Left hindlimb (tissue), 1 donor: ENCODE data around the gene NDC1.
"Not testable (repeated sequence)": the region's sequence is repeated elsewhere in the genome, so short reads cannot be mapped to it uniquely, and the experiment has no call there.

Source experiments
- DNase-seq: peaks from one replicate; pipeline ENCODE4 v3.0.0-alpha.2; 2018

NDC1 gene

DNA sequence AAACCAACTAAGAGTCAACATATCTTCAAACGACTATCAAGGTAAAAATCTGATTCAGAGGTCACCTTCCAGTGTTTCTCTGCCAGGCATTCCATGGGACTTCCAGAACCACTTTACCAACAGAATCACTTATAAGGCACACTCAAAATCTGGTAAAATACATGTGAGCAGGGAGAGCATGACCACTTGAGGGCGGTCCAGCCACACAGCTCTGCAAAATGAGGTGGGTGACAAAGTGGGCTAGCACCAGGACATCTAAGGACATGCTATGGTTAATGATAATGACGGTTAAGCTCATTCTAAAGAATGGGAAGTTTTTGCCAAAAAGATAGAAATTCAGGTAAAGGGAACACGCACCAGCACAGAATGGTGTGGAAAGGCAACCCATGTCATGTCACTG lies 74.6 kb downstream of the NDC1 start:
- no peak for DNase-seq

DNA sequence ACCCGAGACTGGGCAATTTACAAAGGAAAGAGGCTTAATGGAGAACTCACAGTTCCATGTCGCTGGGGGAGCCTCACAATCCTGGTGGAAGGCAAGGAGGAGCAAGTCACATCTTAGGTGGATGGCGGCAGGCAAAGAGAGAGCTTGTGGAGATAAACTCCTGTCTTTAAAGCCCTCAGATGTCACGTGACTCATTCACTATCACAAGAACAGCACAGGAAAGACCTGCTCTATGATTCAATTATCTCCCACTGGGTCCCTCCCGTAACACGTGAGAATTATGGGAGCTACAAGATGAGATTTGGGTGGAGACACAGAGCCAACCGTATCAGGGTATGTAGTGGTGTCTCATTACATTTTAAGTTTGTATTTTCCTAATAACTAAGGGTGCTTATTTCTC lies 77.6 kb downstream of the NDC1 start:
- DNase-seq = not testable (repeated sequence)

DNA sequence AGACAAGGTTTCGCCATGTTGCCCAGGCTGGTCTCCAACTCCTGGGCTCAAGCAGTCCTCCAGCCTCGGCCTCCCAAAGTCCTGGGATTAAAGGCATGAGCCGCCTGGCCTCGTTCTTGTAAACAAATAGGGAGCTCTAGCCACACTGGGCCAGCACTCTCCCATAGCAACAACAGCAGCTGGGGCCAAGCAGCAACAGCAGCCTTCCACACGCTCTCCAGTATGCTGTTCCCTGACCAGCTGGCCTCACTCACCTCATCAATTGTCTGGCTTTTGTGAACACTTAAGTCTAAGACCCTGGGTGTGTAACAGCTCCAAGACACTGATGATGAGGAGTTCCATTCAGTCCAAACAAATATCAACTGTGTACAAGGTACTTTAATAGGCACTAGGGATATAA lies 82.2 kb downstream of the NDC1 start:
- no peak for DNase-seq

DNA sequence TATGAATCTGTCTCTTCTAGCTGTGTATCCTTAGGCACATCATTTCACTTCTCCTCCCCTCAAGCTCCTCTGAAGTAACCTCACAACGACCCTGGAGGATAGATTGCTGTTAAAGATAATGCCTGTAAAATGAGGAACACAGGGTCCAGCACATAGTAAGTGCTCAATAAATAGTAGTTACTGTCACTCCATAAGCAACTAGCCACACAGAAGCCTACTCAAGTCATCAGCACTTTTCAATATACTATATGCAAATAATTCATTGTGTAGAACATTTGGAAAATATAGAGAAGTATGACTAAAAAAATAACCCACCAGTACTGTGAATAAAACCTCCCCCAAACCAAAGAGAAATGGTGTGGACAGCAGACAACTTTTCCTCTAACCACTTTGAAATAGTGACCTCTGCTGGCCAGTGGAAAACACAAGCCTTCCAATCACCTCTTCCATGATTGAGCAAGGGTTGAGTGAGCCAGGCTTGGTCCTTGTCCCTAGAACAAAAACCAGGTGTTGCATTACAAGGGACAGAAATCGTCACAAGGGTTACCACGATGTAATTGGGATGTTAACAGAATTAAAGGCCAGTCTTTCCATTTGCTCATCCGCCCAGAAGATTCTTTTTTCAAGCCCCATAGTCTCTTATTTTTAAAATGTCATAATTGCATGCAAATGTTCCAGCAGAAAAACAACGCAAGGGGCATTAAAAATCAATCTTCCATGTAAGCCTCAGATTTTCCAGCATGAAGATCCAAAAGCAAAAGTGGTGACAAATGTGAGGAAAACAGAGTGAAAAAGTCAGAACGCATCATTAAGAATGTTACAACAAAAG lies 83.4 kb downstream of the NDC1 start:
- DNase-seq = no peak

DNA sequence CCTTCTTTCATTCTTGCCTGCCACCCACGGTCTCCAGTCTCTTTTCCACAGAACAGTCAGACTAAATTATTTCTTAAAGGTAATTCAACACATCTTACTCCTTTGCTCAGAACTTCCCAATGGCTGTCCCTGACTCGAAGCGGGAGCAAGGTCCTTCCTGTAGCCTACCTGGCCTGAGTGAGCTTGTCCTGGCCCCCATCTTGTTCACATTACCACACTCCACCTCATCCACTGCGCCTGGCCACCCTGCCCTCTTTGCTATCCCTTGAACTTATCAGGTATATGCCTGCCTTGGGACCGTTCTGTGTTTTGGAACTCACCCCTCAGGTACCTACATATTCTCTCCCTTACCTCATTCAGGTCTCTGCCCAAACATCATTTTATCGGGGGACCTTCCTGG lies 85.8 kb downstream of the NDC1 start:
- DNase-seq = no peak

DNA sequence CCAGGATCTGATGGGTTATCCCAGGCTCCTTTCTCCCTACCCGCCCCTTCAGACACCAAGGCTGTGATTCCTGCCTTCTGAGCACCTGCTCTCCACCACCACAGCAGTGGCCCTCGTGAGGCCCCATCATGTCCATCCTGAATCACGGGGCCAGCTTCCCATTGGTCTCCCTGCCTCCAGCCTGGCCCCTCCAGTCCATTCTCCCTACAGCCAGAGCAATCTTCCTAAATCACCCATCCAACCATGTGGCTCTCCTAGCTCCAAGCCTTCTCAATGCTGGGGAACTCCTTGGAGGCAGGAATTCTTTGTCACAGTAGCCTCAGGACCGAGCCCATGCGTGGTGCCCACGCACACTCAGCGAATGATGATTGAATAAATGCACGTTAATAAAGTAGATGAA lies 90.3 kb downstream of the NDC1 start:
- DNase-seq = no peak

DNA sequence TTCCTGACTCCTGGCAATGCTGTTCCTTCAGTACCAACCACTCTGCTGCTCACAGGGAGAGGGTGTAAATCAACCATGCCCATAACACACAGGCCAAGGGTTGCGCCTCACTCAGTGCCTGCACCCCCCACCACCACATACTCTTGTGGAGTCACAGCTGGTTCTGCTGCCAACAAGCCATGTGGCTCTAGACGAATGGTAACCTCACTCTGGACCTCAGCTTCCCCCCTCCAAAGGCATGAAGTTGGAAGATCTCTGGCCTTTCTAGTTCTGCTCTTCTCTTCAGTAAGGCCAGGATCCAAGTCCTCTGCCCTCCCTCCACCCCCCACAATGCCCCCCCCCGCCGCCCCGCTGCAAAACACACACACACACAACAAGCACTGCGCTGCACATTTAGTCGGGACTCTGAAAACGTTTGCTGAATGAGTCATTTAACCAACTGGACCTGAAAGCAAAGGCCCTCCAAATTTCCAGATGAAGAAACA lies 97.4 kb downstream of the NDC1 start:
- DNase-seq = no peak

DNA sequence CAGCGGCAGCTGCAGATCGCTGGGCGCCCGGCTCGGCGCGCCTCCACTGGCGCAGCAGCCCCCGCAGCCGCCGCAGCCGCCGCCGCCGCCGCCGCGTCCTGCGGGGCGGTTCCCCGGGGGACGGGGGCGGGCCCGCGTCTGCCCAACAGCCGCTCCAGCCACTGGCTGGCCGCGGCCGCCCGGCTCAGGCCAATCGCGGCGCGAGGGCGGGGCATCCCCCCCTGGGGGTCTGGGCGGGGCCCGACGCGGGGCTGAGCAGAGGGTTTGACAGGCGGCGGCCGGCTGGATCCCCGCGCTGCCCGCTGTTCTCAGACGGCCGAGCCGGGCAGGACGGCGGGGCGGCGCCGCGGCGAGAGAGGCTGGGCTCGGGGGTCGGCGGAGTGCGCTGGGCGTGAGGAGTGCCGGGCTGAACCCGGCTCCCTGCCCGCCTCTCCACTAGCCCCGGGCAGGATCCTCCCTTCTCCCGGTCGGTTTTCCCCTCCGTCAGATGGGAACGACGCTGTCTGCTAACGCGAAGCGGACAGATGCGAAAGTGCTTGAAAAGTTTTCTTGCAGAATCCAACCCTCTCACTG lies 98.9 kb downstream of the NDC1 start, which contains the start of gene GLIS1:
Gene GLIS1, minus strand, starts transcription at position 56 of the 573 bp plus-strand sequence. CDS start 1,100 bp downstream, outside the sequence.
- peak; percentile 88 for DNase-seq

DNA sequence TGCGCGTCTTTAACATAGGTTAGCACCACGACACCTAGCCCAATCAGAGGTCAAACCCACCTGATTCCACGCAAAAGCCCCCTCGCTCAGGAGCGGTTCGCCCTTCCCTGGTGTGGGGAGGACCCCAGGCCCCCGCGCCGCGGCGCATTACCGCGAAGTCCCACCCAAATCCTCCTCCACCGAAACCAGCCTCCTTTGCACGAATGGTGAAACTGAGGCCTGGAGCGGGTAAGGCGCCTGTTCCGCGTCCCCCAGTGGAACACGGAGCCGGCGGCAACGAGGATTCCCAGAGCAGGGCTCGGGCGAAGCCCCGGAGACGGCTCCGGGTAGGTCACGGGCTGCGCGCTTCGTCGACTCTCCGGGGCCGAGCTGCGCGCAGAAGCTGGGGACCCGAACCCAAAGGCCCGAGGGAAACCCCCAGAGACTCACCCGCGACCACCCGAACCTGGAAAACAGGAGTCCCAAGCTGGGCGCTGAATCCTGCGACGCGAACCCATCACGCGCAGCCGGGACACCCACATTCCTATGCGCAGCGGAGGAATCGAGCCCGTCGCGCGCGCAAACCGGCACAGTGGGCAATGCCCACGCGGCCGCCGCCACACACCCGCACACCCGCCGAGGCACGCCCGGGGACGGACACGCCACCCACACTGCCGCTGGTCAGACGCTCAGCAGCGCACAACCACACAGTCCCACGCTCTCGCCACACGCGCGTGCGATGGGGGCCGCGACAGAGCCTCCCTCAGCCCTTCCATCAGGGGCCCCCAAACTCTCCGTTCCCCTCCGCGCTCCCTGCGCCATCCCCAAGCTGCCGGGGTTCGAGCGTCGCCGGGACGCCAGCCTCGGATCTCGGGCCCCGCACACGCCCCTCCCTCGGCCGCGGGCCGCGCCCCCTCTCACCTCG lies 99.6 kb downstream of the NDC1 start:
- no peak for DNase-seq

DNA sequence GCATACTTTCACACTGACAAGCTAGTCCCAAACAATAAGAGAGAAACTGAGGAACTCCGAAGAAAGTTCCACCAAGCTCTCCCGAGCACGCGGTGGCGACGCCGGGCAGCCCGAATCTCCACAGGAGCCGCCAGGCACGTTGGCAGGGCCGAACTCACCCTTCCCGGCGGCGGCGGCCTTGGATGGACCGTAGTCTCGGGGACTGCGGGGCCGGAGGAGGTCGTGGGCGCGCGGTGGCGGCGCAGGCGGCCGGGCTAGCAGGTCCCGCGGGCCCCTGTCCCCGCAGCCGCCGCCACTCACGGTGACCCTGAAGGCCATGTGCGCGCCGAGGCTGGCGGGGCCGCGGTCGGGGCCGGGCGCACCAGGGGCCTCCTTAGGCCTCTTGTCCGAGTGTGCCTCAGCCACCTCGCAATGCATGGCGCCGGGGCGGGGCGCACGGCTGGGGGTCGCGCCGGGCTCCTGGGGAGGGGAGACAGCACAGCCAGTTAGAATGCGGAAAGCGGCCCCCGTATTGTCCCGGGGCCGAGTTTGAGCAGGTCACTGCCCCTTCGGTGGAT lies 100.4 kb downstream of the NDC1 start:
- DNase-seq = no peak

DNA sequence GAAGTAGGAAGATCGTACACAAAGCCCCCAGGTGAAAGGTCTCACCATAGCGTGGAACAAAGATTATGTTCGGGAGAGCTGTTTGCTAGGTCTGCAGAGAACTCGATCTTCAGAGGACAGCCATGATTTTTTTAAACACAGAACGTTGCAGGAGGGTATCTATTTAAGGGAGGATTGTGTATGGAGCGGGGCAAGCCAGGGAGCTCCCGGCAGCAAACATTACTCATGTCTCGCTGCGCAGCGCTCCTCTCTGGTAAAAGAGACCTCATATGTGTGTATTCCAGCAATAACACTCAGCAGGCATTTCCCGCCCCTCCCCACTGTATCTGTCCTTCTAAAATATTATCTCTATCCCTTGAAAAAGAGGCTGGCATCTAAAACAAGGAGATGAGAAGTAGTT lies 101.8 kb downstream of the NDC1 start:
- no peak for DNase-seq

DNA sequence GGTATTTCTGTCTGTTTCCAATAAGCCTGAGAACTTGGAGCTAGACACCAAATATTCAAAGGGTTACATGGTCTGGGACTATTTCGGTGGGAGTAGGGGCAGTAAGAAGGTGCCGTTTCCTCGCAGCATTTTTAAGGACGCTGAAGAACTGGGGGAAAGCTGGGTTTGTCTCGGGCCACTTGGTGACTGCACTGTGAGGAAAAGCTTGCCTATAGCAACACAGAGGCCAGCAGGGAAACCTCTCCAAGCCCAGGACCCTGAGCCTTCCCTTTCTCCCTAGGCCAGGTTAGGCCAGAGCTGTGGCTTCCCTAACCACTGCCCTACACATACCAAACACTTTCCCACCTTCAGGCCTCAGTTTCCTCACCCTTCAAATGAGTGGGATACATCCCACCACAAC lies 102.4 kb downstream of the NDC1 start:
- DNase-seq = no peak

DNA sequence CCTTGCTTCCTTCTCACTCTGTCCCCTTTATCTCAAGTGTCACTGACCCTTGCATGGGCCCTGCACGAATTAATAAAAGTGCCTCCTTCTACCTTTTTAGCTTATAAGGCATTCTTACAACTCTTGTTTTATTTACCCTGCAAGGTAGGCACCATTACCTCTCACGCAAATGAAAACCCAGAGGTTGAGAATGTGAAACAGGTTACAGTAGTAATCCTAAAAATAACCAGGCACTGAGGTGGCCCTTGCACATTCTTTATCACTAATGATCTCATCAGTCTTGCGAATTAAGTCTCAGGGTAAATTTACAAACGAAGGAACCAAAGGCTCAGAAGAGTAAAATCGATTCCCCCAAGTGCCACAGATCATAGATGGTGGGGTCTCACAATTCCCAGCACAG lies 102.8 kb downstream of the NDC1 start:
- no peak for DNase-seq

DNA sequence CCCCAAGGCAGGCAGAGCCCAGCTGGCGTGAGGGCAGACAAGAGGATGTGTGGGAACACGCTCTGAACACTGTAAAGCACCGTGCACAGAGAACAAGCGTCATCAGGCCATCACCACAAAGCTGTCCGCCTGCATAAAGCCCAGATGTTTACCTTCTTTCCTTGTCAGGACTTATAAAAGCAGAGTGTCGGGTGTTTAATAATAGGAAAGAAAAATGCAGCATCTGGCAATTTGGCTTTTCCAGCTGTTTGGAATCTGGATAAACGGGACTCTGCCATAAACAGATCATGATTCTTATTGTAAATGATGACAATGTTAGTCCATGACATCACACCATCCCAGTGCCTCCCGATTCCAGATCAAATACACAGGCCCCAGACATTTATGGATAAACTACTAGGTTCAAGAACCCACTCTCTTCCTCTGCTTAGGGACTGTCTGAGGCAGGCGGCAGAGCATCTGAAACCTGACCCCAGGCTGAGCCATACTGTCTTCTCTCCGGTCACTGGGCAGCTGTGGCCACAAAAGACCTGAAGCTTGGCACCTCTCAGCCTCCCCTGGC lies 103.4 kb downstream of the NDC1 start:
- no peak for DNase-seq

DNA sequence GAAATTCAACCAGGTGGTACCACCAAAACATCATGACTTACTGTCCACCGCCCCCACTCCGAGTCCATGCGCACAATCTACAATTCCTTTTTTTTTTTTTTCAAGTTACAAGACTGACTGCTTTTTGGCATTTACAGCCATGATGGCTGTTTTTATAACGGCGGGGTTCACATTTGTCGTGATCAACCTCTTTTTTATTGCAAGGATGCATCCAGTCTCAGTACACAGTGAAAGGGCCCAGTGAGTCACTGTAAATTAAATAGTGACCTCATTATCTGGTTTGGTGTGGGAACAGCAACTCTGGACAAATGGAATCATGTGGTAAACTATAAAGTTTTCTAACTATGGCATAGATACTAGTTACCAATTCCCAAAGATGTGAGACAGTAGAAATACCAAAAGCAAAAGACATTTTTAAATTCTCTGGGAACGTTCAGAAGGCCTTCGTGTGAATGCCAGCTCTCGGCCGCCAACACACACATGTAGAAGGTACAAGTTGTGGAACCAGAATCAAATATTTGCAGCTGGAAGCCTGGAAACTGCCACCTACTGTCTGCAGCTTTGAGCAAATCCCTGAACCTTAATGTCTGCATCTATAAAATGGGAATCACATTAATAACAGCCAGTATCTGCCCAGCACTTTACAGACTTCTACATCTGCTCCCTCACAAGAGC lies 104.0 kb downstream of the NDC1 start:
- no peak for DNase-seq

DNA sequence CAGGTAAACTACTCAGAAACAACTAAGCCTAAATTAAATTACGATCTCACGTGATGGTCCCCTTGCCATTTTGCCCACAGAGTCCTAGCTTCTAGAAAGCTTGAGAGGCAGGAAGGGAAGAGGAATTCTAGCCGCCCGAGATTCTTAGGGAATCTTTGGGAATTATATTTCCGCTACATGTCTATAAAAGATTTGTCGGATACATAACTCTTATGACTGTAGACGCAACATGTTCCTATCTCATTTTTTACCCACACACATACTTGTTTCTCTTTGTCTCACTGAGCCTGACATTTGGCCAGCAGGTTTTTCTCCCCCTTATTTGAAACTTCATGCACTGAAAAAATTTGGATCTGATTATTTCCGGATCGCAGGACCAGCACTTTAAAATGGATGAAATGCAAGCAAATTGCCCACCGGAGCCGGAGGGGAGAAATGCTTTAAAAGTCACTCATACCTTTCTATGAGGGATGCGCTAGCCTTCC lies 104.6 kb downstream of the NDC1 start:
- no peak for DNase-seq

DNA sequence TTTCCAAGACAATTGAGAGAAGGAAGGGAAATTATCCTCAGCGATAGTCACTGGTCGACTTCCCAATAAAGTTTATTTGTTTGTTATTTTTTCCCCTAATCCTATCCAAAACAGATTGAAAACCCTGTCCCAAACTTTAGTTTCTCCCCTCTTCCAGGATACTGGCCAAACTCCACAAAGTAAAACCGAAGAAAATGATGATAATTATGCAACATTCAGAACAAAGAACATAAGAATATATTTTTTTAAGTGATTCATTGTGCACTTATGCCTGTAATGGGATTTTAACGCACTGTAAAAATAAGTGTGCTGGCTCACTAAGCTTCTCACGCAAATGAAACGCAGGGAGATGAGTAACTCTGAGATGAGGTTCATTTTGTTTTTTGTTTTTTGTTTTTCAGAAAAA lies 105.2 kb downstream of the NDC1 start:
- DNase-seq = no peak

DNA sequence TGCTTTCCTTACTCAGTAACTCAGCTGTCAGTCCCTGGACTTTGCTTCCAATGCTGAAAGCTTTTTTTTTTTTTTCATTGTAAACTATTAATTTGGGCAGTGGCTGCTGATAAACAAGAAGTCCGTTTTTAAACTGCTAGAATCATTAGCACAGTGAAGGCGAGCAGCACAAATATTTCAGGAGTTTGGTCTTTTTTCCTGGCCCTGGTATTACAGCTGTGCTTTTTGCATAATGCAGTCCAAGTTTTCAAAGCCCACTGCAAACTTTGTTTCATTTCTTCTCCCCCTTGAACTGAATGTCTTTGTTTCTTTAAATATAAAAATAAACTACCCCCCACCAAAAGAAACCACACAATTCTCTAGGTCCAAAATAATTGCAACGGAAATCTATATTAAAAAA lies 105.7 kb downstream of the NDC1 start:
- no peak for DNase-seq

DNA sequence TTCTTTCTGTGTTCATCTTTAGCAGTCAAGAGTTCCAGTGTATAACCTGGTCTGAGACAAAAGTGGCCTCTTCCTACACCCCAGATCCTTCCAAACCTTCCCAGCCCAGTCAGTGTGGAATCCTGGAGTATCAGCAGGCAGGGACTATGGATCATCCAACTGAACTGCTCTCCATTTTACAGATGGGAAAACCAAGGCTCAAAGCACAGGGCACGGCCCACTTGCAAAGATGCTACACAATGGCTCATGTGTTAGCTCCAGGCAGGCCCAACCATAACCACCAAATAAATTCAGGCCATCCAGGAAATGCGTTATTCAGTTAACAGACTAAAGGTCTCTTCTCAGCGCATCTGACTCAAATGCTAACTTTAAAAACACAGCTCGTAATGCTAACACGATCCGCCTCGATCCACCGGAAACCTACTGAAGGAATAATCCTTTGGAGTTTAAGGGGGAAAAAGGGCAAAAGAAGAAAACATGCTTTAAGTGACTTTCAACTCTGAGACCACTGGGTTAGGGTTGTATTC lies 106.3 kb downstream of the NDC1 start:
- no peak for DNase-seq

DNA sequence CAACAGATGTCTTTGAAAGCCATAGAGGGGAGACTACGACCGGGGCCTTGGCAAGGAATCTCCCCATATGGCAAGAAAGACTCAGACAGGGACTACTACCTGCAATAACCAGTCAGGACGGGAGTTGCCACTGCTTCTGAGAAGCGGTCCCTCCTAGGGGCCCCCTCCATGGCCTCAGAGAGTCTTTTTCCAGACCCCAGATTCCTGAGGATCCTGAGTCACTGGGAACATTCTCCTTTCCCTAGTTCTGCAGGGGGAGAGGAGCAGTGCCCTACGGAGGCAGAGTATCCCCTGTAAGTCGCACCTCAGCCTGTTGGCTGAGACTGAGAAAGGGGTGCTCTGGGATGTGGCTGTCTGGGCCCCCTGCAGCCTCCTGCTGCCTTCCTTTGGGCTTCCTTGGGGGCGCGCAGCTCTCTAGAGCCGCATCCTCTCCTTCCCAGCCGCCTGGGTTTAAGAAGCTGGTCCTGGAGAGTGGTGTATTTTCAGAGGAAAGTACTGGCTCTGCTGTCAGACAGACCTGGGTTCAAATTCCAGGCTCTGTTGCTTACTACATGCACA lies 107.0 kb downstream of the NDC1 start:
- no peak for DNase-seq

DNA sequence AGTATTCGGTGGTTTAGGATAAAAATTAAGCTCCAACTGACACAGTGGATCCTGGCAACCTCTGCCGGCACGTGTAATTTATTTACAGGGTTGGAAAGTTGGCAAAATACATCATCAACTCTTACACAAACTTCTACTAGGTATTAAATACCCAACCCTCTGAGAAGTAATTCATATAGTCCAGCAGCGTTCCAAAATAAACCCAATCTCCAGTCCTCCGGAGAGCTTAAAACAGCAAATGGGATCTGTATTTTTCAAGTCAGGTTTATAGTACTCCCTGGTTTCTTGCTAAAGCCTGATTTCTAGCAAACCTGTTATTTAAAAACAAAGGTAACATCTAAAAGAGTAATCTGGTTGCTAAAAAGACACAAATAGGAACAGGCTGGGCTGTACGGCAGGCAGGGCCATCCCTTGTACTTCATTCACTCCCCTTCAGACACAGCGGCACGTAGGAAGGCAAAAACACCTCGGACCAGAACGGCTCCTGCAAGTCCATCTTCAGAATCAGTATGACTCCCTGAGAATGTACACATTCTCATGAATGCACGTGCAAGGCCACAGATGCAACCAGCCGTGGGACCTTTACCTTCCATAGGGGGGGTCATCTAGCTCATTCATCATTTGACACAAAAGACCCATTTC lies 107.8 kb downstream of the NDC1 start:
- DNase-seq = no peak
